NB4 (cell line): ENCODE results near the gene CLIC3.

Experiments
- CTCF ChIP-seq: IDR thresholded peaks from one replicate; pipeline ENCODE4 v1.5.1; 2012; ENCODE audit warnings: low read depth, low read length
- MAX ChIP-seq: IDR thresholded peaks from 2 replicates; pipeline ENCODE4 v1.6.1; 2011; ENCODE audit warnings: low read depth, low read length
- POLR2A ChIP-seq: IDR thresholded peaks from 2 replicates; pipeline ENCODE4 v1.6.1; 2011; ENCODE audit warnings: mild to moderate bottlenecking; ENCODE audit not compliant: insufficient read length; ENCODE audit errors: extremely low read depth

GRCh38 chr9:137034709-137035506 is 38.5 kb upstream of the CLIC3 start:
- TF ChIP-seq CTCF (peak; percentile 91), POLR2A (no peak), MAX (peak; percentile 78)
